K562 (cell line): ENCODE results near the gene SPRY2.

Experiments
- CBX1 ChIP-seq: sonication (generic); IDR thresholded peaks from 2 replicates; pipeline ENCODE4 v1.6.1; 2016; ENCODE audit warnings: antibody characterized with exemption, low read depth, mild to moderate bottlenecking
- NRF1 ChIP-seq, 2 experiments: fragments of 450-650 bp; IDR thresholded peaks in 1 of 2; conservative IDR thresholded peaks in 1 of 2; 2 replicates each; pipeline ENCODE4 v1.6.1; 2014; ENCODE audit warnings: mild to moderate bottlenecking in 2 of 2
- RAD21 ChIP-seq, 2 experiments: fragments of 250-450 bp in 1 of 2; fragments of 450-650 bp in 1 of 2; sonication (Bioruptor Pico) in 1 of 2; formaldehyde crosslinking in 1 of 2; IDR thresholded peaks in 1 of 2; conservative IDR thresholded peaks in 1 of 2; 2 replicates each; pipeline versions ENCODE4 v1.4.0 to v1.8.0; 2020 to 2022; ENCODE audit warnings: mild to moderate bottlenecking in 2 of 2, moderate library complexity in 1 of 2
- ZZZ3 ChIP-seq: fragments of 450-650 bp; IDR thresholded peaks from 2 replicates; pipeline ENCODE4 v1.6.1; 2016; ENCODE audit warnings: antibody characterized with exemption, mild to moderate bottlenecking, moderate library complexity

GRCh38 chr13:80389073-80390038 lies 48.4 kb upstream of the SPRY2 start:
- TF ChIP-seq ZZZ3 (no peak), NRF1 (conservative IDR thresholded peaks at IDR 0.05 in 1 of 2, IDR thresholded peaks at IDR 0.05 in 1 of 2) (no peak), CBX1 (no peak), RAD21 (CRISPR knock-in tag; conservative IDR thresholded peaks at IDR 0.05 in 1 of 2, IDR thresholded peaks at IDR 0.05 in 1 of 2) (no peak)
